ENCODE results near the gene FOXO3.

DNA sequence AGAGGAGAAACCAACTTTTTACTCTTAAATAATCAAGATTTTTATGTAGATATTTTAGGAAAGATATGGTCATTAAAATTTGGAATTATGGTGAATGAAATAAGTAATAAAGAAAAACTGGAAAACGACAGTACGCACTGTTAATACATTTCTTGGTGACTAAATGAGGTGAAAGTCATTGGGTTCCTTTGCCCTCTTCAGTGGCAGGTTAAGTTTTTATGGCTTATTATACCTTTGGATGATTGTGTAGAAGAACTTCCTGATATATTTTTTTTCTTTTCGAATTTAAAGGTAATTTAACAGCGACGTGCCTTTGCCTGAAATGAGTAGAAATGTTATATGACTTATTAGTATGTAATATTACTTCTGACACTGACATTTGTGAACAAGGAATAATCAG lies 43.4 kb downstream of the FOXO3 start:
- no peak for TF ChIP-seq CTCF (IDR thresholded peaks at IDR 0.05)
- no peak for TF ChIP-seq POLR2A (IDR thresholded peaks at IDR 0.05)
- no peak for TF ChIP-seq POLR2AphosphoS5 (IDR thresholded peaks at IDR 0.05)

Data from prostate gland (tissue), 2 donors.